ENCODE results near the gene FAM241B.

Gene FAM241B

DNA sequence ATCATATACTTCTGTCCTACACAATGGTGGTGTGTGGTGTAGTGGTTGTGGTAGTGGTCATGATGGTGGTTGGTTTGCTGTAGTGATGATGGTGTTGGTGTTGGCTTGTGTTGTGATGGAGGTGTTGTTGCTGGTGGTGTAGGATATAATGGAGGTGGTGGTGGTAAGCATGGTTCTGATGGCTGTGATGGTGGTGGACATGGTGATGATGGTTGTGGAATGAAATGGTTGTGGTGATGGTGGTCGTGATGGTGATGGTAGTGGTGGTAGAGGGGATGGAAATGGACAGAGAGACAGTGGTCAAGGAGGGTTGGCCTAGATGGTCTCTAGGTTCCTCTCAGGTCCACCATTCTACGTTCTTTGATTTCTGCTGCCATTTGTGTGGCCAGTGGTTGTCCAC, 44.7 kb downstream of the FAM241B start:
- DNase-seq: no peak
- H3K4me3 ChIP-seq (ENCODE audit: low read depth, low read length): no peak overlapping the region
- TF ChIP-seq, protein P1, sequence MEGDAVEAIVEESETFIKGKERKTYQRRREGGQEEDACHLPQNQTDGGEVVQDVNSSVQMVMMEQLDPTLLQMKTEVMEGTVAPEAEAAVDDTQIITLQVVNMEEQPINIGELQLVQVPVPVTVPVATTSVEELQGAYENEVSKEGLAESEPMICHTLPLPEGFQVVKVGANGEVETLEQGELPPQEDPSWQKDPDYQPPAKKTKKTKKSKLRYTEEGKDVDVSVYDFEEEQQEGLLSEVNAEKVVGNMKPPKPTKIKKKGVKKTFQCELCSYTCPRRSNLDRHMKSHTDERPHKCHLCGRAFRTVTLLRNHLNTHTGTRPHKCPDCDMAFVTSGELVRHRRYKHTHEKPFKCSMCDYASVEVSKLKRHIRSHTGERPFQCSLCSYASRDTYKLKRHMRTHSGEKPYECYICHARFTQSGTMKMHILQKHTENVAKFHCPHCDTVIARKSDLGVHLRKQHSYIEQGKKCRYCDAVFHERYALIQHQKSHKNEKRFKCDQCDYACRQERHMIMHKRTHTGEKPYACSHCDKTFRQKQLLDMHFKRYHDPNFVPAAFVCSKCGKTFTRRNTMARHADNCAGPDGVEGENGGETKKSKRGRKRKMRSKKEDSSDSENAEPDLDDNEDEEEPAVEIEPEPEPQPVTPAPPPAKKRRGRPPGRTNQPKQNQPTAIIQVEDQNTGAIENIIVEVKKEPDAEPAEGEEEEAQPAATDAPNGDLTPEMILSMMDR (IDR thresholded peaks at IDR 0.05; ENCODE audit: low read depth, low read length): no peak
- no peaks in the 10 kb centered on the region for H3K4me1 ChIP-seq
- H3K36me3 ChIP-seq: no peaks in the 10 kb centered on the region
- no peaks in the 10 kb centered on the region for H3K9me3 ChIP-seq
- H3K27me3 ChIP-seq: peaks cover 9% of the 10 kb centered on the region; the same call in 1 of the 2 replicates

DNA sequence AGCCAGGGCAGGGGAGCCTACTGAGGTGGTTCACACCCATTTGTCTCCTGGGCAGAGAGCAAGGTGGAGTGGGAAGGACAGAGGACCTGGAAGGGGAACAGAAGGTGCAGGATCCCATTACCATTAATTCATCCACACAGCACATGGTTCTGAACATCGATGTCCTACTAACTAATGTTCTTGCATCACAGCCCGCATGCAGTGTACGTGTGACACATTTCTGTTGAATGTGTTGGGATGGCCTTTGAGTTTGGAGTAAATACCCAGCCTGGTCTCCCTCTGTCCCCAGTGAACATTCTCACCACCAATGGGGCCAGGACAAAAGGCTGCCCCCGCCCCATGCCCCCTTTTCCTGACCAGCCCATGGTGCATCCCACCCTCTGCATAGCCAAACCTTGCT, 46.3 kb downstream of the FAM241B start:
- TF ChIP-seq, protein P1 (IDR thresholded peaks at IDR 0.05; ENCODE audit: low read depth, low read length): no peak

DNA sequence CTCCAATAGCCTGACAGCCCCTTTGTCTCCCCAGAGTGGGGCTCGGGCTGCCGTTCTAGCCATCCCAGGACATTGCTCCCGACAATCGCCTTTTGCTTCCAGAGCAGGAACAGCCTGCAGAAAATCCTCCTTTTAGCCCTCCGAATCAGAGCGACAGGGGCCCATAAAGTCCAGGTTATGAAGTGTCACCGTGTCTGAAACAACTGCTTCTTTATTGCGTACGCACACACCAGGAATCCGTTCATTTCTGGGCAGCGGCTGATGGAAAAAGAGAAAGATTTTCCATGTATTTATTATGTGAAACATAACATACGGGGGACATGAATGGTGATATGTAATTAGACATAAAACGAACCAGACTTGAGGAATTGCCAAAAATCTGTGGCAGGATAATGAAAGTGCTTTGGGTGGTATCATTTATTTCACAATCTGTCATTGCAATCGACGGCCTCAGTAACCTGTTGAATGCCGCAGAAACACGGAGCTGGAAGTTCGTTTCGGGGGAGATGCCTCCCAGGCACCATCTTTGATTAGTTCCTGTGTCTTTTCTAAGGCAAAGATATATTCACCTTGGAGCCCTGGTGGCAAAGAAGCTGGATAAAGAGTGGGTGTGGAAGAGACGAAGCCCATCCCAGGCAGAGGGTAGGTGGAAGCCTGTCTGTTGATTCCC, 48.1 kb downstream of the FAM241B start:
- TF ChIP-seq, protein P1 (IDR thresholded peaks at IDR 0.05; ENCODE audit: low read depth, low read length): no peak
- H3K27me3 ChIP-seq: peaks cover 9% of the 10 kb centered on the region; the same call in 1 of the 2 replicates
- H3K9me3 ChIP-seq: no peaks in the 10 kb centered on the region
- DNase-seq: no peak
- H3K4me1 ChIP-seq: no peaks in the 10 kb centered on the region
- H3K4me3 ChIP-seq (ENCODE audit: low read depth, low read length): no peak overlapping the region
- no peaks in the 10 kb centered on the region for H3K36me3 ChIP-seq

More for the DNA sequence above, 46.3 kb downstream of the FAM241B start:
- Histone ChIP-seq H3K4me1 (no peaks in the 10 kb centered on the region), H3K27me3 (peaks cover 9% of the 10 kb centered on the region; the same call in 1 of the 2 replicates), H3K9me3 (no peaks in the 10 kb centered on the region), H3K36me3 (no peaks in the 10 kb centered on the region), H3K4me3 (ENCODE audit: low read depth, low read length) (no peak overlapping the region)
- DNase-seq: no peak

DNA sequence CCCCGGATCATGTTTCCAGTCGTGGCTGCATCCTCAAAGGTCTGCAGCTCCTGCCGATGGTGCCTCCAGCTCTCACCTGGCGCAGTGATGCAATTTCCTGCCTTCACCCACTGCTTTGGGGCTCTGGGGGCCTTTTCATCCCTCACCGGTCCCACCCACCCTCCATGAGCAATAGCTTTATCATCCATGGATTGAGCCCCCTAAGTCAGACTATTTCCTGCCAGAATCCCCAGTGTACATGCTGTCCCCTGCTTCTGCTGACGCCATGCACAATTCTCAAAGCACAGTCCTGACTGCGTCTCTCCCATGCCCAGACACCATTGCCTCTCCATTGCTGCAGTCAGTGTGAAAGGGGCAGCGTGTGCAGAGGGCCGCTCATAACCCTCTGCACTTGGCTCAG, 49.7 kb downstream of the FAM241B start:
- Histone ChIP-seq H3K36me3 (no peaks in the 10 kb centered on the region), H3K4me1 (no peaks in the 10 kb centered on the region), H3K9me3 (no peaks in the 10 kb centered on the region), H3K4me3 (ENCODE audit: low read depth, low read length) (no peak overlapping the region), H3K27me3 (peaks cover 9% of the 10 kb centered on the region; the same call in 1 of the 2 replicates)
- no peak for DNase-seq
- TF ChIP-seq, protein P1 (IDR thresholded peaks at IDR 0.05; ENCODE audit: low read depth, low read length): no peak

DNA sequence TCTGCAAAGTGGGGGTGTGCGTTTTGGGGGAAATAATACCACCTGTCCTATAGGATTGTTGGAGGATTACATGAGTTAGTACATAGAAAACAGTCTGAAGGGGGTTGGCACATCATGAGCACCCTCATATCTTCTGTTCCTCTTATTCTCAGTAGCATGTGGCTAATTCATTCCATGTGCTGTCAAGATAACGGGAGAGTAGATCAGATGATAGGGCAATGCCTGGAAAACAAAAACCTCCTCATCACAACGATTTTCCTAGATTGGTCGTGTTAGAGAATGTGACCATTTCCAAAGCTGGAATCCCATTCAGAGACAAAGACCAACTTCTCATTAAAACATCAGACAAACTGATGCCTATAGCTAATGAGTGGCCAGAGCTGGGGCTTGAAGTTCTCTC, 50.6 kb downstream of the FAM241B start:
- no peaks in the 10 kb centered on the region for H3K9me3 ChIP-seq
- no peaks in the 10 kb centered on the region for H3K36me3 ChIP-seq
- no peak overlapping the region for H3K4me3 ChIP-seq (ENCODE audit: low read depth, low read length)
- H3K4me1 ChIP-seq: no peaks in the 10 kb centered on the region
- TF ChIP-seq, protein P1 (IDR thresholded peaks at IDR 0.05; ENCODE audit: low read depth, low read length): no peak
- DNase-seq: no peak
- peaks cover 9% of the 10 kb centered on the region; the same call in 1 of the 2 replicates for H3K27me3 ChIP-seq

DNA sequence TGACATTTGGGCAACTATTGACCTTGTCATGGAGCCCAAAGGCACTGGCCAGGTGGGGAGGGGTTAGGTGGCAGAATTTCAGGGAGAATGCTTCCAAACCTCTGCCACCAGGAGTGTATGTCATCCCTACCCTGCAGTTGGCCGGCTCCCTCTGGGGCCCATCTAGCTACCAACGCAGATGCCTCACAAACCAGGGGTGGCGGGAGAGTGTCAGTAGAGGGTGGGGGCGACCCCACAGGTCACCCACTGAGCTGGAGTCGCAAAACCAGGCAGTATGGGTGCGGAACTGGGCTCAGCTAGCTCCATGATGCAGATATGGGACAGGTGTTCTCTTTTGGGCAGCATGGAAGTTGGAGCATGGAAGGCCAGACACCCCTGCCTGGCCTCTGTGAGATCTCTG, 51.4 kb downstream of the FAM241B start:
- H3K36me3 ChIP-seq: no peaks in the 10 kb centered on the region
- H3K4me3 ChIP-seq (ENCODE audit: low read depth, low read length): no peak overlapping the region
- H3K27me3 ChIP-seq: peaks cover 9% of the 10 kb centered on the region; the same call in 1 of the 2 replicates
- H3K9me3 ChIP-seq: no peaks in the 10 kb centered on the region
- no peaks in the 10 kb centered on the region for H3K4me1 ChIP-seq
- TF ChIP-seq, protein P1 (IDR thresholded peaks at IDR 0.05; ENCODE audit: low read depth, low read length): no peak
- no peak for DNase-seq
